Stimulated activated CD8-positive, alpha-beta memory T cell treated with anti-CD3 and anti-CD28 coated beads, Interleukin-15, amount 100 ng/mL, for 1 hour (primary cell): ENCODE data around the gene IFT122.

ENCODE experiments used
- DNase-seq: peaks from one replicate; pipeline ENCODE4 v3.0.0-alpha.2; 2020; ENCODE audit warnings: low read depth

IFT122 gene

GRCh38 chr3:129435367-129435766 is 4.7 kb upstream of the IFT122 start:
- no peak for DNase-seq

GRCh38 chr3:129439226-129439816 is 703 bp upstream of the IFT122 start:
- DNase-seq: no peak

- no peak for DNase-seq
Observed at GRCh38 chr3:129440618-129441190, 680 bp downstream of the IFT122 start.

GRCh38 chr3:129441215-129441614 is 1.2 kb downstream of the IFT122 start:
- DNase-seq: no peak

GRCh38 chr3:129441782-129442181 is 1.8 kb downstream of the IFT122 start:
- no peak for DNase-seq

- DNase-seq: no peak
Observed at GRCh38 chr3:129442486-129442885, 2.5 kb downstream of the IFT122 start.

- no peak for DNase-seq
Observed at GRCh38 chr3:129442947-129443346, 2.9 kb downstream of the IFT122 start.

- DNase-seq: no peak
Observed at GRCh38 chr3:129445471-129445870, 5.4 kb downstream of the IFT122 start.

- DNase-seq: no peak
Observed at GRCh38 chr3:129446926-129447325, 6.9 kb downstream of the IFT122 start.

- DNase-seq: no peak
Observed at GRCh38 chr3:129448186-129448895, 8.3 kb downstream of the IFT122 start.

GRCh38 chr3:129449279-129450115 is 9.5 kb downstream of the IFT122 start:
- DNase-seq: no peak

GRCh38 chr3:129453732-129454131 is 13.7 kb downstream of the IFT122 start:
- DNase-seq: no peak

GRCh38 chr3:129460155-129460554 is 20.1 kb downstream of the IFT122 start:
- no peak for DNase-seq

GRCh38 chr3:129460572-129460971 is 20.5 kb downstream of the IFT122 start:
- DNase-seq: no peak

GRCh38 chr3:129461022-129461421 is 21.0 kb downstream of the IFT122 start:
- no peak for DNase-seq

GRCh38 chr3:129461461-129462146 is 21.6 kb downstream of the IFT122 start:
- DNase-seq: no peak

- DNase-seq: no peak
Observed at GRCh38 chr3:129462361-129462968, 22.4 kb downstream of the IFT122 start.

- DNase-seq: no peak
Observed at GRCh38 chr3:129463094-129463493, 23.1 kb downstream of the IFT122 start.

- no peak for DNase-seq
Observed at GRCh38 chr3:129463716-129464115, 23.7 kb downstream of the IFT122 start.

GRCh38 chr3:129467932-129468331 is 27.9 kb downstream of the IFT122 start:
- no peak for DNase-seq

GRCh38 chr3:129469026-129469425 is 29.0 kb downstream of the IFT122 start:
- no peak for DNase-seq

GRCh38 chr3:129470861-129471260 is 30.8 kb downstream of the IFT122 start:
- DNase-seq: no peak
